ENCODE data around the gene BBS5.

DNA sequence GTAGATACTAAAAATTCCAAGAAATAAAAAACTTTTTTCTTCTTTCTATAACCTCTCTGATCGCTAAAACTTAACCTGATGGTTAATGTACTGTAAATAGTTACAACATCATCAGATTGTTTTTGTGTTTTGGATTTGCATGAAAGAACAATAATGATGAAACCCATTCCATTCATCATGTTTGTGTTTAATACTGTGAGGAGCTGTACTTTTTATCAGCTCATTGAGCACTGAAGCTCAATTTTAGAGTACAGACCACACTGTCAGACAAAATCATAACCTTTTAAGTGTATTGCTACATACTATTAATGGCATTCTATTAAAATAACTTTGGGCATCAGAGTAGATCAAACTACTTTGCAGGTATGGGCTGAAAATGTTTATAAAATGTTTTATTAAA lies 14.8 kb upstream of the BBS5 start:
- TF ChIP-seq, protein P1, sequence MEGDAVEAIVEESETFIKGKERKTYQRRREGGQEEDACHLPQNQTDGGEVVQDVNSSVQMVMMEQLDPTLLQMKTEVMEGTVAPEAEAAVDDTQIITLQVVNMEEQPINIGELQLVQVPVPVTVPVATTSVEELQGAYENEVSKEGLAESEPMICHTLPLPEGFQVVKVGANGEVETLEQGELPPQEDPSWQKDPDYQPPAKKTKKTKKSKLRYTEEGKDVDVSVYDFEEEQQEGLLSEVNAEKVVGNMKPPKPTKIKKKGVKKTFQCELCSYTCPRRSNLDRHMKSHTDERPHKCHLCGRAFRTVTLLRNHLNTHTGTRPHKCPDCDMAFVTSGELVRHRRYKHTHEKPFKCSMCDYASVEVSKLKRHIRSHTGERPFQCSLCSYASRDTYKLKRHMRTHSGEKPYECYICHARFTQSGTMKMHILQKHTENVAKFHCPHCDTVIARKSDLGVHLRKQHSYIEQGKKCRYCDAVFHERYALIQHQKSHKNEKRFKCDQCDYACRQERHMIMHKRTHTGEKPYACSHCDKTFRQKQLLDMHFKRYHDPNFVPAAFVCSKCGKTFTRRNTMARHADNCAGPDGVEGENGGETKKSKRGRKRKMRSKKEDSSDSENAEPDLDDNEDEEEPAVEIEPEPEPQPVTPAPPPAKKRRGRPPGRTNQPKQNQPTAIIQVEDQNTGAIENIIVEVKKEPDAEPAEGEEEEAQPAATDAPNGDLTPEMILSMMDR (IDR thresholded peaks at IDR 0.05) = no peak
- no peak for TF ChIP-seq POLR2A (IDR thresholded peaks at IDR 0.05)
- TF ChIP-seq POLR2AphosphoS5 (IDR thresholded peaks at IDR 0.05) = no peak

All from transverse colon (tissue), 4 donors.